ENCODE data around the gene KDM7A. TPM values are rescaled to one million over a fixed set of nuclear protein-coding genes. Genes with fewer than 3 reads are reported as not detected.
A peak's percentile ranks its signal among the peaks of the same experiment; 100 is the strongest.

The KDM7A gene
- total RNA-seq, 1 donor from 2014 or later, result 13.8 TPM

DNA sequence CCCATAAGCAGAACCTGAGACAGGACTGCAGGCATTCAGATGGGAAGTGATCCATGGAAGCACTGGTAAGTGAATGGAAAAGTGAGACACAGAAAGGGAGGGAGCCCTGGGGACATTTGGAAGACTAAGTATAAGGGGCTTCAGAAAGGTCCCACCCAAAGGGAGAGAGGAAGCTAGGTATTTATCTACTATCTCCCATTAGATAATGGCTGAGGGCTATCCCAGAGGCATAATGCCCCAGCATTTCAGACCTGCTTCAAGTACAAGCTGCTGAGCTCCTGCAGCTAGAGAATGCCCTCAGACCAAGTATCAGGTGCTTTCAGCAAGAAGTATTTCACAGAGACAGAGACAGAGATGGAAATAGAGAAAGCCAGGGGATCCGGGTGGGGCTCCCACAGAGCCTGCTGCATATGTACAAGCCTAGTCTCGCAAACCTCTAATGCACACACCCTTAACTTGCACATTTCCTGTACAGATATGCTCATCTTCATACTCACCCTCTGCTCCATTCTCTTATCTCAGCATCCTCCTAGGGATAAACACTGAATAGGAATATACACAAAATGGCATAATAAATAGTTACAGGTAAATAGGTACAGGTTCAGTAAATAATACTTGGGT is 20.2 kb downstream of the KDM7A start:
- intact Hi-C loops (cut with micrococcal nuclease), result no loop called here
- Mint-ChIP-seq H3K9me3 (no peaks in the 10 kb centered on the region), H3K36me3 (ENCODE audit: low read depth) (peaks cover 35% of the 10 kb centered on the region), H3K27ac (no peak overlapping the region), H3K4me1 (peaks cover 72% of the 10 kb centered on the region), H3K4me3 (no peak overlapping the region), H3K27me3 (no peaks in the 10 kb centered on the region)
- no peak for DNase-seq
- POLR2A ChIA-PET, result no interaction called here
- ATAC-seq (ENCODE audit: low read depth), result no peak
- TF ChIP-seq, protein P1, sequence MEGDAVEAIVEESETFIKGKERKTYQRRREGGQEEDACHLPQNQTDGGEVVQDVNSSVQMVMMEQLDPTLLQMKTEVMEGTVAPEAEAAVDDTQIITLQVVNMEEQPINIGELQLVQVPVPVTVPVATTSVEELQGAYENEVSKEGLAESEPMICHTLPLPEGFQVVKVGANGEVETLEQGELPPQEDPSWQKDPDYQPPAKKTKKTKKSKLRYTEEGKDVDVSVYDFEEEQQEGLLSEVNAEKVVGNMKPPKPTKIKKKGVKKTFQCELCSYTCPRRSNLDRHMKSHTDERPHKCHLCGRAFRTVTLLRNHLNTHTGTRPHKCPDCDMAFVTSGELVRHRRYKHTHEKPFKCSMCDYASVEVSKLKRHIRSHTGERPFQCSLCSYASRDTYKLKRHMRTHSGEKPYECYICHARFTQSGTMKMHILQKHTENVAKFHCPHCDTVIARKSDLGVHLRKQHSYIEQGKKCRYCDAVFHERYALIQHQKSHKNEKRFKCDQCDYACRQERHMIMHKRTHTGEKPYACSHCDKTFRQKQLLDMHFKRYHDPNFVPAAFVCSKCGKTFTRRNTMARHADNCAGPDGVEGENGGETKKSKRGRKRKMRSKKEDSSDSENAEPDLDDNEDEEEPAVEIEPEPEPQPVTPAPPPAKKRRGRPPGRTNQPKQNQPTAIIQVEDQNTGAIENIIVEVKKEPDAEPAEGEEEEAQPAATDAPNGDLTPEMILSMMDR (IDR thresholded peaks at IDR 0.05), result no peak
- CTCF ChIA-PET, result no interaction called here

DNA sequence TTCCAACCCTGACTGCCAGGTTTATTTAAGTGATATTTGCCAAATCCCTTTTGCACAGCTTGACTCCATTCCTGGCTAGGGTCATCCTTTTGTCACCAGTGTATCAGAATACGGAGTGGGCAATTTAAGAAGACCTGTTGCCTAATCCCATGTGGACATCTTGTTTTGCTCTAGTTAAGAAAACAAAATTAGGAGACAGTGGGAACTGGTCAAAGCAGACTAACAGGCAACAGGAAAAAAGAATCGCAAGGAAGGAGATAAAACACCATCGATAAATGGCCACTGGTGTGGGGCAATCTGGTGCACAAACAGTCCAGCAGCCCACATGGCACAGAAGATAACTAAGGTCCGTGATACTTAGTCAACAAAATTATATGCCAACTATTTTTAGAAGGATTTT is 21.4 kb downstream of the KDM7A start:
- ATAC-seq (ENCODE audit: low read depth) (no peak), DNase-seq (no peak)
- intact Hi-C loops (cut with micrococcal nuclease), result loop anchor here (2.0 kb wide), 1 partner anchor 15 kb away; no protein-coding TSS in a partner anchor
- Mint-ChIP-seq H3K9me3 (no peaks in the 10 kb centered on the region), H3K4me1 (peaks cover 66% of the 10 kb centered on the region), H3K27me3 (no peaks in the 10 kb centered on the region), H3K4me3 (no peak overlapping the region), H3K36me3 (ENCODE audit: low read depth) (peaks cover 28% of the 10 kb centered on the region), H3K27ac (peak overlapping the region; percentile 12)
- TF ChIP-seq, protein P1 (IDR thresholded peaks at IDR 0.05), result no peak
- ChIA-PET CTCF (interaction anchor here (1.3 kb wide), 1 partner anchor 10 kb away, joined by 4 read pairs; no protein-coding TSS in a partner anchor), POLR2A (no interaction called here)

- Mint-ChIP-seq H3K36me3 (ENCODE audit: low read depth) (peaks cover 29% of the 10 kb centered on the region), H3K4me3 (peak overlapping the region; percentile 64), H3K4me1 (peaks cover 71% of the 10 kb centered on the region), H3K9me3 (no peaks in the 10 kb centered on the region), H3K27ac (peak overlapping the region; percentile 46), H3K27me3 (no peaks in the 10 kb centered on the region)
- CTCF ChIA-PET, result interaction anchor here (1.3 kb wide), 1 partner anchor 22 kb away, joined by 3 read pairs; no protein-coding TSS in a partner anchor
- TF ChIP-seq, protein P1 (IDR thresholded peaks at IDR 0.05), result no peak
- intact Hi-C loops (cut with micrococcal nuclease), result loop anchor here (2.0 kb wide), 1 partner anchor 17 kb away; no protein-coding TSS in a partner anchor
- ATAC-seq (ENCODE audit: low read depth) (peak; percentile 40), DNase-seq (no peak)
- POLR2A ChIA-PET, result interaction anchor here (0.7 kb wide), 1 partner anchor 863 kb away, joined by 6 read pairs; no protein-coding TSS in a partner anchor
Observed at GRCh38 chr7:140153666-140154161, 23.1 kb downstream of the KDM7A start.

DNA sequence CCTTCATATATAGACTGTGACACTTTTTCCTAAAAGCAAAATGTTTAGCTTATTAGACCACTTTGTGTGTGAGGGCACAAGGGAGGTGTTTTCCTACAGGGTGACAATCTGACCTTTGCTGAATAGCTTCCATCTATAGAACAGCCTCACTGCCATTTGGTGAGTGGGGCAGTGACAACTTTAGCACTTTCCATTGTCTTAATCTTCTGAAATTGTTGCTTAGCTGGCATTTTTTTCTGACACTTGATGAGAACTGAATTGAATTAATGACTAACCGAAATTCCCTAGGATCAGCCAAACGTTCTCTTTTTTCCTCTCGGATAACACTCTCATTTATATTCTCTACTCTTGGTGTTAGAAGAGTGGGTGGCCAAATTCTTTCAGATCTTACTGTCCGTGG is 30.2 kb downstream of the KDM7A start:
- no peak for ATAC-seq (ENCODE audit: low read depth)
- H3K27ac Mint-ChIP-seq, result peak overlapping the region; percentile 24
- no peak overlapping the region for H3K4me3 Mint-ChIP-seq
- intact Hi-C loops (cut with micrococcal nuclease), result no loop called here
- DNase-seq, result no peak
- CTCF ChIA-PET, result no interaction called here
- H3K27me3 Mint-ChIP-seq, result no peaks in the 10 kb centered on the region
- POLR2A ChIA-PET, result no interaction called here
- H3K4me1 Mint-ChIP-seq, result peaks cover 52% of the 10 kb centered on the region
- H3K36me3 Mint-ChIP-seq (ENCODE audit: low read depth), result peaks cover 42% of the 10 kb centered on the region
- peaks cover 6% of the 10 kb centered on the region for H3K9me3 Mint-ChIP-seq
- TF ChIP-seq, protein P1 (IDR thresholded peaks at IDR 0.05), result no peak

GRCh38 chr7:140145709-140146108 is 31.1 kb downstream of the KDM7A start:
- ATAC-seq (ENCODE audit: low read depth), result no peak
- CTCF ChIA-PET, result no interaction called here
- peaks cover 53% of the 10 kb centered on the region for H3K4me1 Mint-ChIP-seq
- POLR2A ChIA-PET, result no interaction called here
- no peak for DNase-seq
- peaks cover 42% of the 10 kb centered on the region for H3K36me3 Mint-ChIP-seq (ENCODE audit: low read depth)
- peak overlapping the region; percentile 41 for H3K27ac Mint-ChIP-seq
- no peaks in the 10 kb centered on the region for H3K27me3 Mint-ChIP-seq
- TF ChIP-seq, protein P1 (IDR thresholded peaks at IDR 0.05), result no peak
- no peak overlapping the region for H3K4me3 Mint-ChIP-seq
- peaks cover 6% of the 10 kb centered on the region for H3K9me3 Mint-ChIP-seq
- intact Hi-C loops (cut with micrococcal nuclease), result no loop called here
